Smooth muscle cell (in vitro differentiated cells): ENCODE results near the gene HS3ST3B1. TPM values are rescaled to one million over a fixed set of nuclear protein-coding genes. Genes with fewer than 3 reads are reported as not detected.

Experiments used
- DNase-seq: peaks from one replicate; lab custom pipeline; 2025; ENCODE audit not compliant: unreplicated experiment; lab: John Stamatoyannopoulos, UW
- H2AFZ ChIP-seq: fragments of 200-600 bp; sonication (generic); 2 replicates; pipeline ENCODE4 v1.6.0; 2016; ENCODE audit warnings: antibody characterized with exemption, low read depth, mild to moderate bottlenecking
- H3F3A ChIP-seq: fragments of 200-600 bp; sonication (generic); 2 replicates; pipeline ENCODE4 v1.6.0; 2017; ENCODE audit warnings: antibody characterized with exemption, low read depth
- H3K27ac ChIP-seq: fragments of 200-600 bp; sonication (generic); 2 replicates; pipeline ENCODE4 v1.5.1; 2016; ENCODE audit warnings: low read depth, mild to moderate bottlenecking
- H3K27me3 ChIP-seq: fragments of 200-600 bp; sonication (generic); 2 replicates; pipeline ENCODE4 v1.6.1; 2016; ENCODE audit warnings: low read depth, mild to moderate bottlenecking
- H3K36me3 ChIP-seq: fragments of 200-600 bp; sonication (generic); 2 replicates; pipeline ENCODE4 v1.5.1; 2016; ENCODE audit warnings: low read depth
- H3K4me1 ChIP-seq: fragments of 200-600 bp; sonication (generic); 2 replicates; pipeline ENCODE4 v1.5.1; 2016; ENCODE audit warnings: low read depth
- H3K4me2 ChIP-seq: fragments of 200-600 bp; sonication (generic); 2 replicates; pipeline ENCODE4 v1.6.0; 2016; ENCODE audit warnings: mild to moderate bottlenecking
- H3K4me3 ChIP-seq: fragments of 200-600 bp; sonication (generic); 2 replicates; pipeline ENCODE4 v1.5.1; 2016; ENCODE audit warnings: mild to moderate bottlenecking
- H3K79me2 ChIP-seq: fragments of 200-600 bp; sonication (generic); 2 replicates; pipeline ENCODE4 v1.6.0; 2016; ENCODE audit warnings: low read depth, mild to moderate bottlenecking
- H3K9ac ChIP-seq: fragments of 200-600 bp; sonication (generic); 2 replicates; pipeline ENCODE4 v1.6.0; 2016; ENCODE audit warnings: low read depth
- H3K9me3 ChIP-seq: fragments of 200-600 bp; sonication (generic); replicated peaks from 2 replicates; pipeline ENCODE4 v1.5.1; 2016; ENCODE audit warnings: low read depth
- H4K20me1 ChIP-seq: fragments of 200-600 bp; sonication (generic); 2 replicates; pipeline ENCODE4 v1.6.0; 2016; ENCODE audit warnings: low read depth
- WGBS: methylation state at CpG from one replicate; pipeline ENCODE4 v1.1.7; 2016; ENCODE audit warnings: low lambda C conversion rate; 5-methylcytosine and 5-hydroxymethylcytosine counted together
- polyA plus RNA-seq: library from polyadenylated mRNA; unstranded; fragments of >200 nt; fragmentation: Nextera tagmentation; extraction: Ambion mirVana; gene quantifications from 2 replicates; pipeline ENCODE4 v1.2.1, GENCODE V29; 2016
- total RNA-seq: library from RNA; depleted of rRNA; stranded (reverse); fragments of >200 nt; gene quantifications from 2 replicates; pipeline ENCODE4 v1.2.3, GENCODE V29; 2014
- TF ChIP-seq, protein P1 (sequence below): fragments of 200-600 bp; sonication (generic); IDR thresholded peaks from 2 replicates; pipeline ENCODE4 v1.5.1; 2017; ENCODE audit warnings: borderline replicate concordance, mild to moderate bottlenecking, antibody characterized with exemption; ENCODE audit not compliant: insufficient read depth, poor library complexity, severe bottlenecking

HS3ST3B1 gene
- total and polyA plus RNA-seq, 2 experiments from 2014 or later: 11.3 to 17.3 TPM

- Histone ChIP-seq H3K79me2 (peaks cover 46% of the 10 kb centered on the region), H3K4me2 (no peak overlapping the region), H3K4me3 (no peak overlapping the region), H3F3A (peaks cover 4% of the 10 kb centered on the region), H2AFZ (no peak overlapping the region), H3K9me3 (no peaks in the 10 kb centered on the region), H3K27ac (no peak overlapping the region), H3K36me3 (no peaks in the 10 kb centered on the region), H3K4me1 (peaks cover 44% of the 10 kb centered on the region), H3K9ac (no peak overlapping the region), H3K27me3 (no peaks in the 10 kb centered on the region), H4K20me1 (peaks cover 75% of the 10 kb centered on the region)
- DNase-seq: no peak
- WGBS: 98% methylated on average over 3 of the region's 3 CpGs
- TF ChIP-seq, protein P1, sequence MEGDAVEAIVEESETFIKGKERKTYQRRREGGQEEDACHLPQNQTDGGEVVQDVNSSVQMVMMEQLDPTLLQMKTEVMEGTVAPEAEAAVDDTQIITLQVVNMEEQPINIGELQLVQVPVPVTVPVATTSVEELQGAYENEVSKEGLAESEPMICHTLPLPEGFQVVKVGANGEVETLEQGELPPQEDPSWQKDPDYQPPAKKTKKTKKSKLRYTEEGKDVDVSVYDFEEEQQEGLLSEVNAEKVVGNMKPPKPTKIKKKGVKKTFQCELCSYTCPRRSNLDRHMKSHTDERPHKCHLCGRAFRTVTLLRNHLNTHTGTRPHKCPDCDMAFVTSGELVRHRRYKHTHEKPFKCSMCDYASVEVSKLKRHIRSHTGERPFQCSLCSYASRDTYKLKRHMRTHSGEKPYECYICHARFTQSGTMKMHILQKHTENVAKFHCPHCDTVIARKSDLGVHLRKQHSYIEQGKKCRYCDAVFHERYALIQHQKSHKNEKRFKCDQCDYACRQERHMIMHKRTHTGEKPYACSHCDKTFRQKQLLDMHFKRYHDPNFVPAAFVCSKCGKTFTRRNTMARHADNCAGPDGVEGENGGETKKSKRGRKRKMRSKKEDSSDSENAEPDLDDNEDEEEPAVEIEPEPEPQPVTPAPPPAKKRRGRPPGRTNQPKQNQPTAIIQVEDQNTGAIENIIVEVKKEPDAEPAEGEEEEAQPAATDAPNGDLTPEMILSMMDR: no peak
Observed at GRCh38 chr17:14312522-14312921, 11.6 kb downstream of the HS3ST3B1 start.

GRCh38 chr17:14316126-14316832 is 15.4 kb downstream of the HS3ST3B1 start:
- DNase-seq: no peak
- H3K36me3 ChIP-seq: no peaks in the 10 kb centered on the region
- no peaks in the 10 kb centered on the region for H3F3A ChIP-seq
- H3K4me2 ChIP-seq: no peak overlapping the region
- H3K27me3 ChIP-seq: no peaks in the 10 kb centered on the region
- no peaks in the 10 kb centered on the region for H3K9me3 ChIP-seq
- peaks cover 33% of the 10 kb centered on the region for H3K4me1 ChIP-seq
- H4K20me1 ChIP-seq: peaks cover 92% of the 10 kb centered on the region
- peaks cover 52% of the 10 kb centered on the region for H3K79me2 ChIP-seq
- no peak overlapping the region for H3K4me3 ChIP-seq
- H3K9ac ChIP-seq: no peak overlapping the region
- WGBS: 63% methylated on average over 10 of the region's 10 CpGs
- H2AFZ ChIP-seq: no peak overlapping the region
- TF ChIP-seq, protein P1: no peak
- H3K27ac ChIP-seq: no peak overlapping the region

DNA sequence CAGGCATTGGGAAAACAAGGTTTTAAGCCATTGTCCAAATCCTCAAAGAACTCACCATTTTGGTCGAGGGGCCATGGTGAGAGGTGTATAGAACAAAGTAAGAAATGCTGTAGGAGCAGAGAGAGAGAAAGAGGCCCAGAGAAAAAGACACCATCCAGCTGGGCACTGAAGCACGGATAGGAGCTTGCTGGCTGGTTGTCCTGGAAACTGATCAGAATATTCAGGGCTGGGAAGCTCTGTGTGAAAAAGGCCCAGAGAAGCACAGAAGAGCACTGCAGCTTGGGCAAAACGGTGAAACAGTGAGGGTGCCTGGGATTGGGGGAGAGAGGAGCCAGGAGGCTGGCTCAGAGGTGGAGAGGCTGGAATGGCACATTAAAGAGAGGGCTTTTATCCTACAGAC is 16.5 kb downstream of the HS3ST3B1 start:
- H3K4me1 ChIP-seq: peaks cover 45% of the 10 kb centered on the region
- H2AFZ ChIP-seq: no peak overlapping the region
- H3K79me2 ChIP-seq: peaks cover 50% of the 10 kb centered on the region
- WGBS: 61% methylated on average over 3 of the region's 3 CpGs
- no peak overlapping the region for H3K9ac ChIP-seq
- TF ChIP-seq, protein P1: no peak
- no peak overlapping the region for H3K4me3 ChIP-seq
- H3K36me3 ChIP-seq: no peaks in the 10 kb centered on the region
- H3K9me3 ChIP-seq: no peaks in the 10 kb centered on the region
- no peak overlapping the region for H3K4me2 ChIP-seq
- no peaks in the 10 kb centered on the region for H3F3A ChIP-seq
- no peaks in the 10 kb centered on the region for H3K27me3 ChIP-seq
- peaks cover 90% of the 10 kb centered on the region for H4K20me1 ChIP-seq
- H3K27ac ChIP-seq: no peak overlapping the region
- no peak for DNase-seq
